ENCODE measurements around the gene JMJD7.

- TF ChIP-seq CTCF (IDR thresholded peaks at IDR 0.05) (no peak), EZH2 (IDR thresholded peaks at IDR 0.05; ENCODE audit: borderline replicate concordance, insufficient read depth, low read depth, low read length, poor library complexity, severe bottlenecking) (no peak)
Measured at GRCh38 chr15:41840673-41841072, 12.8 kb downstream of the JMJD7 start.

Data from B cell (primary cell).